Activated T-cell treated with anti-CD3 and anti-CD28 coated beads, Interleukin-2, amount 50 U/mL, for 72 hours (primary cell): Measurements from ENCODE around the gene ORM2. TPM values are rescaled to one million over a fixed set of nuclear protein-coding genes. Genes with fewer than 3 reads are reported as not detected.

ENCODE experiments used
- ATAC-seq, 2 donors: fragments of 150-1000 bp; cut with Tn5 transposase; replicated peaks in 1 of 2; 2 replicates each; pipeline ENCODE4 v1.10.0; 2021; ENCODE audit warnings: moderate library complexity in 2 of 2, mild to moderate bottlenecking in 1 of 2
- DNase-seq, 2 donors: peaks; one replicate each; pipeline ENCODE4 v3.0.0; 2021 to 2022; ENCODE audit warnings: mixed read lengths in 1 of 2
- H3K27ac Mint-ChIP-seq: one replicate; pipeline ENCODE4 v1.8.0; 2022; ENCODE audit warnings: mild to moderate bottlenecking, moderate library complexity, mixed read lengths
- H3K27me3 Mint-ChIP-seq: one replicate; pipeline ENCODE4 v1.8.0; 2022; ENCODE audit warnings: low read depth, mixed read lengths
- H3K36me3 Mint-ChIP-seq, 2 donors: one replicate each; pipeline ENCODE4 v1.8.0; 2022; ENCODE audit warnings: mixed read lengths in 2 of 2, mild to moderate bottlenecking in 1 of 2; ENCODE audit not compliant: insufficient read depth in 2 of 2
- H3K4me1 Mint-ChIP-seq: one replicate; pipeline ENCODE4 v1.8.0; 2022; ENCODE audit warnings: low read depth, mixed read lengths
- H3K4me3 Mint-ChIP-seq, 2 donors: one replicate each; pipeline ENCODE4 v1.8.0; 2022; ENCODE audit warnings: mild to moderate bottlenecking in 2 of 2, mixed read lengths in 2 of 2, moderate library complexity in 2 of 2
- H3K9me3 Mint-ChIP-seq, 2 donors: one replicate each; pipeline ENCODE4 v1.8.0; 2022; ENCODE audit warnings: mixed read lengths in 2 of 2
- total RNA-seq, 2 donors: library from RNA; stranded (reverse); gene quantifications; one replicate each; pipeline ENCODE4 v1.2.3, GENCODE V29; 2022

Gene ORM2
- total RNA-seq, 2 donors from 2014 or later: not detected

GRCh38 chr9:114346146-114346545, 16.5 kb downstream of the ORM2 start:
- DNase-seq (no peak), ATAC-seq (no peak)
- no peaks in the 10 kb centered on the region for H3K9me3 Mint-ChIP-seq
- H3K36me3 Mint-ChIP-seq: peaks cover 40 to 53% of the 10 kb centered on the region in 2 donors
- H3K4me3 Mint-ChIP-seq: no peak overlapping the region
- peaks cover 42% of the 10 kb centered on the region for H3K4me1 Mint-ChIP-seq
- peak overlapping the region; percentile 78 for H3K27ac Mint-ChIP-seq
- H3K27me3 Mint-ChIP-seq: no peaks in the 10 kb centered on the region

- Mint-ChIP-seq H3K9me3 (no peaks in the 10 kb centered on the region), H3K27ac (peak overlapping the region; percentile 95), H3K36me3 (peaks cover 38 to 55% of the 10 kb centered on the region in 2 donors), H3K4me3 (no peak overlapping the region), H3K27me3 (no peaks in the 10 kb centered on the region), H3K4me1 (peaks cover 55% of the 10 kb centered on the region)
- ATAC-seq: no peak
- DNase-seq: no peak
These were observed 18.0 kb downstream of the ORM2 start for GRCh38 chr9:114347675-114348074.

GRCh38 chr9:114348261-114348905, 18.7 kb downstream of the ORM2 start:
- ATAC-seq (no peak), DNase-seq (no peak)
- Mint-ChIP-seq H3K9me3 (no peaks in the 10 kb centered on the region), H3K27me3 (no peaks in the 10 kb centered on the region), H3K4me1 (peaks cover 60% of the 10 kb centered on the region), H3K27ac (peak overlapping the region; percentile 95), H3K4me3 (peak overlapping the region; percentile 73), H3K36me3 (peaks cover 32 to 60% of the 10 kb centered on the region in 2 donors)

GRCh38 chr9:114348906-114349482, 19.3 kb downstream of the ORM2 start:
- H3K27ac Mint-ChIP-seq: peak overlapping the region; percentile 95
- peak; percentile 92 to 95 for DNase-seq
- peaks cover 30 to 59% of the 10 kb centered on the region in 2 donors for H3K36me3 Mint-ChIP-seq
- H3K4me3 Mint-ChIP-seq: peak overlapping the region; percentile 73
- peaks cover 64% of the 10 kb centered on the region for H3K4me1 Mint-ChIP-seq
- no peaks in the 10 kb centered on the region for H3K27me3 Mint-ChIP-seq
- H3K9me3 Mint-ChIP-seq: no peaks in the 10 kb centered on the region
- ATAC-seq: peak; percentile 89 to 92

- DNase-seq (no peak), ATAC-seq (no peak)
- Mint-ChIP-seq H3K36me3 (peaks cover 28 to 52% of the 10 kb centered on the region in 2 donors), H3K27me3 (no peaks in the 10 kb centered on the region), H3K9me3 (no peaks in the 10 kb centered on the region), H3K4me3 (peak overlapping the region; percentile 73), H3K27ac (peak overlapping the region; percentile 95), H3K4me1 (peaks cover 64% of the 10 kb centered on the region)
These were observed 20.2 kb downstream of the ORM2 start for GRCh38 chr9:114349713-114350480.

- DNase-seq (peak; percentile 48 to 49), ATAC-seq (peak in 1 of 2 donors; percentile 10)
- H3K4me3 Mint-ChIP-seq: peak overlapping the region in 1 of 2 donors; percentile 73
- peaks cover 64% of the 10 kb centered on the region for H3K4me1 Mint-ChIP-seq
- no peaks in the 10 kb centered on the region for H3K9me3 Mint-ChIP-seq
- peaks cover 27 to 47% of the 10 kb centered on the region in 2 donors for H3K36me3 Mint-ChIP-seq
- H3K27ac Mint-ChIP-seq: peak overlapping the region; percentile 95
- no peaks in the 10 kb centered on the region for H3K27me3 Mint-ChIP-seq
These were observed 21.1 kb downstream of the ORM2 start for GRCh38 chr9:114350636-114351401.

GRCh38 chr9:114351932-114352331, 22.3 kb downstream of the ORM2 start:
- DNase-seq (no peak), ATAC-seq (no peak)
- Mint-ChIP-seq H3K4me3 (no peak overlapping the region), H3K9me3 (no peaks in the 10 kb centered on the region), H3K36me3 (peaks cover 26 to 44% of the 10 kb centered on the region in 2 donors), H3K27ac (peak overlapping the region; percentile 60), H3K4me1 (peaks cover 64% of the 10 kb centered on the region), H3K27me3 (no peaks in the 10 kb centered on the region)

GRCh38 chr9:114355821-114356220, 26.2 kb downstream of the ORM2 start:
- Mint-ChIP-seq H3K27me3 (no peaks in the 10 kb centered on the region), H3K4me3 (no peak overlapping the region)

GRCh38 chr9:114356792-114357191, 27.1 kb downstream of the ORM2 start:
- DNase-seq: no peak
- Mint-ChIP-seq H3K4me3 (no peak overlapping the region), H3K9me3 (no peaks in the 10 kb centered on the region), H3K36me3 (peaks cover 17 to 43% of the 10 kb centered on the region in 2 donors), H3K27ac (peak overlapping the region; percentile 71), H3K4me1 (peaks cover 47% of the 10 kb centered on the region), H3K27me3 (no peaks in the 10 kb centered on the region)
- ATAC-seq: no peak

More at GRCh38 chr9:114355821-114356220, 26.2 kb downstream of the ORM2 start:
- Mint-ChIP-seq H3K36me3 (peaks cover 12 to 37% of the 10 kb centered on the region in 2 donors), H3K9me3 (no peaks in the 10 kb centered on the region), H3K27ac (no peak overlapping the region), H3K4me1 (peaks cover 48% of the 10 kb centered on the region)
- no peak for ATAC-seq
- DNase-seq: no peak

- Mint-ChIP-seq H3K36me3 (peaks cover 17 to 40% of the 10 kb centered on the region in 2 donors), H3K4me1 (peaks cover 41% of the 10 kb centered on the region), H3K4me3 (no peak overlapping the region), H3K9me3 (no peaks in the 10 kb centered on the region), H3K27ac (peak overlapping the region; percentile 67), H3K27me3 (no peaks in the 10 kb centered on the region)
- peak; percentile 12 to 19 for ATAC-seq
- no peak for DNase-seq
These were observed 27.7 kb downstream of the ORM2 start for GRCh38 chr9:114357360-114357759.

GRCh38 chr9:114357911-114358328, 28.3 kb downstream of the ORM2 start:
- peak overlapping the region; percentile 55 for H3K27ac Mint-ChIP-seq
- H3K4me1 Mint-ChIP-seq: peaks cover 38% of the 10 kb centered on the region
- no peak overlapping the region for H3K4me3 Mint-ChIP-seq
- DNase-seq (no peak), ATAC-seq (no peak)
- H3K27me3 Mint-ChIP-seq: no peaks in the 10 kb centered on the region
- H3K9me3 Mint-ChIP-seq: no peaks in the 10 kb centered on the region
- H3K36me3 Mint-ChIP-seq: peaks cover 17 to 40% of the 10 kb centered on the region in 2 donors

- Mint-ChIP-seq H3K27me3 (no peaks in the 10 kb centered on the region), H3K36me3 (peaks cover 20 to 52% of the 10 kb centered on the region in 2 donors), H3K4me1 (peaks cover 50% of the 10 kb centered on the region), H3K4me3 (no peak overlapping the region), H3K9me3 (no peaks in the 10 kb centered on the region), H3K27ac (peak overlapping the region; percentile 93)
- no peak for ATAC-seq
- DNase-seq: no peak
These were observed 30.1 kb downstream of the ORM2 start for GRCh38 chr9:114359801-114360200.
